Tibial nerve (tissue), 4 donors: ENCODE measurements around the gene MYH11.

Experiments used
- CTCF ChIP-seq, 5 experiments: fragments of 200-600 bp in 3 of 5; fragments of 450-650 bp in 2 of 5; sonication (generic) in 3 of 5; IDR thresholded peaks; one replicate each; pipeline ENCODE4 v1.5.1; 2016 to 2019; ENCODE audit warnings: antibody characterized with exemption in 5 of 5, mild to moderate bottlenecking in 3 of 5, moderate library complexity in 2 of 5
- EP300 ChIP-seq, 2 donors: sonication (generic); formaldehyde crosslinking; IDR thresholded peaks; one replicate each; pipeline ENCODE4 v1.6.1; 2017; ENCODE audit warnings: antibody characterized with exemption in 2 of 2, mild to moderate bottlenecking in 1 of 2

- TF ChIP-seq CTCF (IDR thresholded peaks at IDR 0.05), result no peak
- TF ChIP-seq EP300 (IDR thresholded peaks at IDR 0.05), result no peak
These were observed 114.1 kb downstream of the MYH11 start for GRCh38 chr16:15742716-15743115.
